GM10266 (cell line): Measurements from ENCODE around the gene MAGI2.

ENCODE experiments used
- DNase-seq: peaks from one replicate; pipeline ENCODE4 v3.0.0; 2012; ENCODE audit errors: extremely low spot score
- CTCF ChIP-seq: IDR thresholded peaks from 2 replicates; pipeline ENCODE4 v1.5.1; 2012; ENCODE audit warnings: mild to moderate bottlenecking, low read depth; ENCODE audit not compliant: control insufficient read depth, insufficient read depth; ENCODE audit errors: missing control alignments

The MAGI2 gene

GRCh38 chr7:78195281-78195680 is 1258.2 kb downstream of the MAGI2 start:
- DNase-seq: no peak
- TF ChIP-seq CTCF: no peak

- no peak for DNase-seq
- TF ChIP-seq CTCF: no peak
Observed at GRCh38 chr7:78194611-78195010, 1258.9 kb downstream of the MAGI2 start.

- no peak for DNase-seq
- no peak for TF ChIP-seq CTCF
Observed at GRCh38 chr7:78191475-78192079, 1261.9 kb downstream of the MAGI2 start.

- DNase-seq: no peak
- TF ChIP-seq CTCF: no peak
Observed at GRCh38 chr7:78189762-78190161, 1263.7 kb downstream of the MAGI2 start.

- DNase-seq: no peak
- TF ChIP-seq CTCF: no peak
Observed at GRCh38 chr7:78185149-78185745, 1268.2 kb downstream of the MAGI2 start.

- TF ChIP-seq CTCF: no peak
- no peak for DNase-seq
Observed at GRCh38 chr7:78184299-78184698, 1269.2 kb downstream of the MAGI2 start.

- no peak for TF ChIP-seq CTCF
Observed at GRCh38 chr7:78179827-78180477, 1273.5 kb downstream of the MAGI2 start.

More at GRCh38 chr7:78179827-78180477, 1273.5 kb downstream of the MAGI2 start:
- DNase-seq: no peak
